ENCODE results near the gene PPIF.

Gene PPIF

GRCh38 chr10:79308969-79309665, 38.2 kb upstream of the PPIF start:
- no peaks in the 10 kb centered on the region for H4K20me1 ChIP-seq (ENCODE audit: insufficient read depth, low read length)
- no peaks in the 10 kb centered on the region for H3K9me3 ChIP-seq (ENCODE audit: insufficient read depth, low read length)
- H3K27me3 ChIP-seq (ENCODE audit: low read depth, low read length): no peaks in the 10 kb centered on the region
- H2AFZ ChIP-seq (ENCODE audit: low read depth, low read length): no peak overlapping the region
- no peak overlapping the region for H3K27ac ChIP-seq (ENCODE audit: low read length)
- no peak overlapping the region for H3K4me2 ChIP-seq (ENCODE audit: low read length)
- H3K36me3 ChIP-seq (replicated peaks; ENCODE audit: low read depth, low read length): peaks cover 5% of the 10 kb centered on the region
- H3K79me2 ChIP-seq (ENCODE audit: low read length): no peaks in the 10 kb centered on the region
- no peaks in the 10 kb centered on the region for H3K4me1 ChIP-seq (ENCODE audit: low read length)
- H3K9ac ChIP-seq (ENCODE audit: low read length): no peak overlapping the region
- H3K4me3 ChIP-seq (ENCODE audit: low read length): no peak overlapping the region
- TF ChIP-seq EZH2phosphoT487 (IDR thresholded peaks at IDR 0.05; ENCODE audit: low read depth) (no peak), CTCF (IDR thresholded peaks at IDR 0.05; ENCODE audit: low read depth, low read length) (no peak)

DNA sequence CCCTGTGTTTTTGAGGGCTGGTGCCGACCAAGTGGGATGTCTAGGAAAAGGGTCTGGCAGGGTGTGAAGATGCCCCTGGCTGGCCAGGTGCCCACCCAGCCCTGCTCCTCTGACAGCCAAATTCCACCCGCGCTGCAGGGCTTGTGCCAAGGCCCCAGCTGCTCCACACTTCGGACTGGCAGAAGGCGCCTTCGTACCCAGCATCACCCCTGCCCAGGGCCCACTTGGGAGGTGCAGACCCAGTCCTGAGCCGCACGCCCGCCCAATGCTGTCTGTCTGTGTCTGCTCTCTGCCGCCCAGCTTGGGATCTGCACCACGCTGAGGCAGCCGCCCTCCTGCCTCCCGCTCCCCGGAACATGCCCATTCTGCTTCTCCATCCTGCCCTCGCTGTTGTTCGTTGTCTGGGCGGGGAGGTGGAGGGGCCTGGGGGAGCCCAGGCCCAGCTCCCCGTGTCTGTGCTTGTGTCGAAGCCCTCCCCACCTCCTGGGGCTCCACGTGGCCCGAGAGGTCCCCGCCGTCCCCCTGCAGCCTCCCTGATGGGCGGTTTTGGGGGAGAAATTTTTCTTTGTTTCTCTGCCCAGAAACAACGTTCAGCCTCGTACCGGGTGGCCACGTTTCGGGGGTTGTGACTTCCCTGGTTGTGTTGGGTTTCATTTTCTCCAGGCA, 36.9 kb upstream of the PPIF start:
- Histone ChIP-seq H3K36me3 (replicated peaks; ENCODE audit: low read depth, low read length) (peaks cover 1% of the 10 kb centered on the region), H2AFZ (ENCODE audit: low read depth, low read length) (no peak overlapping the region), H3K4me1 (ENCODE audit: low read length) (no peaks in the 10 kb centered on the region), H3K27ac (ENCODE audit: low read length) (no peak overlapping the region), H3K79me2 (ENCODE audit: low read length) (no peaks in the 10 kb centered on the region), H3K9ac (ENCODE audit: low read length) (no peak overlapping the region), H3K27me3 (ENCODE audit: low read depth, low read length) (no peaks in the 10 kb centered on the region), H3K4me2 (ENCODE audit: low read length) (no peak overlapping the region), H3K9me3 (ENCODE audit: insufficient read depth, low read length) (no peaks in the 10 kb centered on the region), H3K4me3 (ENCODE audit: low read length) (no peak overlapping the region), H4K20me1 (ENCODE audit: insufficient read depth, low read length) (no peaks in the 10 kb centered on the region)
- TF ChIP-seq EZH2phosphoT487 (IDR thresholded peaks at IDR 0.05; ENCODE audit: low read depth): no peak
- TF ChIP-seq CTCF (IDR thresholded peaks at IDR 0.05; ENCODE audit: low read depth, low read length): no peak

DNA sequence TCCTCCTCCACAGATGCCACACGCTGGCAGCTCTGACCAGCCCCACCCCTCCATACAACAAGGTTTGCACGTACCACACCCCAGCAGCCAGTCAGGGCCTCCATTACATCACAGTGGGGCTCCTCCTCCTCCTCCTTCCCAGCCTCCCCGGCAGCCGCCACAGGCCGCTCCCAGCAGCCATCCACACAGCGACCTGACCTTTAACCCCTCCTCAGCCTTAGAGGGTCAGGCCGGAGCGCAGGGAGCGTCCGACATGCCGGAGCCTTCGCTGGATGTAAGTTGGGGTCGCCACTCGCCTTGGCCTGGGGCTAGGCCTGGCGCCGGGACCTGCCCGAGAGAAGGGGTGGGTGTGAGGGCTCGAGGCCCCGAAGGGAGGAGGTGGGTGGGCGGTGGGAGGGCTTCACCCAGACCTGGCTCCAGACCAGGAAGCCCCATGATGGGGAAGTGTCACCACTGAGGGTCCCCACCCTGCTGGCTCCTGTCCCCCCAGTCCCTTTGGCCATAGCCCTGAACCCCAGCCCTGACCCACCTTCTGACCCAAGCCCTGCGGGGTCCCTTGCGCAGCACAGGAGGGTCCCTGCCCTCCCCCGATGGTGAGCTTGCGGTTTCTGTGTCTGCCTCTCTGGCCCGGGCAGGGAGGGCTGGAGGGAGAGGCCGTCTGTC, 36.2 kb upstream of the PPIF start:
- no peaks in the 10 kb centered on the region for H3K79me2 ChIP-seq (ENCODE audit: low read length)
- H3K4me1 ChIP-seq (ENCODE audit: low read length): no peaks in the 10 kb centered on the region
- H3K9ac ChIP-seq (ENCODE audit: low read length): no peak overlapping the region
- H4K20me1 ChIP-seq (ENCODE audit: insufficient read depth, low read length): no peaks in the 10 kb centered on the region
- H3K4me2 ChIP-seq (ENCODE audit: low read length): no peak overlapping the region
- H3K27ac ChIP-seq (ENCODE audit: low read length): no peak overlapping the region
- H2AFZ ChIP-seq (ENCODE audit: low read depth, low read length): no peak overlapping the region
- no peaks in the 10 kb centered on the region for H3K9me3 ChIP-seq (ENCODE audit: insufficient read depth, low read length)
- H3K4me3 ChIP-seq (ENCODE audit: low read length): no peak overlapping the region
- TF ChIP-seq EZH2phosphoT487 (IDR thresholded peaks at IDR 0.05; ENCODE audit: low read depth): no peak
- no peak for TF ChIP-seq CTCF (IDR thresholded peaks at IDR 0.05; ENCODE audit: low read depth, low read length)
- H3K27me3 ChIP-seq (ENCODE audit: low read depth, low read length): no peaks in the 10 kb centered on the region
- no peaks in the 10 kb centered on the region for H3K36me3 ChIP-seq (replicated peaks; ENCODE audit: low read depth, low read length)

Data from OCI-LY3 (cell line).